Testis (tissue), 3 donors: Measurements from ENCODE around the gene TGOLN2. TPM values are rescaled to one million over a fixed set of nuclear protein-coding genes. Genes with fewer than 3 reads are reported as not detected.

Experiments used
- DNase-seq: peaks from one replicate; pipeline ENCODE4 v3.0.0-alpha.2; 2019
- H3K27ac ChIP-seq, 2 donors: fragments of 200-600 bp; sonication (generic); one replicate each; pipeline ENCODE4 v1.5.1; 2019
- H3K27me3 ChIP-seq: fragments of 200-600 bp; sonication (generic); one replicate; pipeline ENCODE4 v1.5.1; 2019
- H3K36me3 ChIP-seq: fragments of 200-600 bp; sonication (generic); one replicate; pipeline ENCODE4 v1.5.1; 2017; ENCODE audit warnings: low read depth; ENCODE audit errors: missing control alignments
- H3K4me1 ChIP-seq: fragments of 200-600 bp; sonication (generic); one replicate; pipeline ENCODE4 v1.5.1; 2019
- H3K4me3 ChIP-seq, 2 donors: fragments of 200-600 bp; sonication (generic); one replicate each; pipeline ENCODE4 v1.5.1; 2017 to 2019
- H3K9me3 ChIP-seq: fragments of 200-600 bp; sonication (generic); one replicate; pipeline ENCODE4 v1.5.1; 2017
- CTCF ChIP-seq, 3 experiments: fragments of 450-650 bp in 2 of 3; fragments of 200-600 bp in 1 of 3; sonication (generic) in 1 of 3; IDR thresholded peaks; one replicate each; pipeline ENCODE4 v1.5.1; 2016 to 2019; ENCODE audit warnings: antibody characterized with exemption in 3 of 3, mild to moderate bottlenecking in 2 of 3, moderate library complexity in 1 of 3
- POLR2A ChIP-seq: fragments of 450-650 bp; IDR thresholded peaks from one replicate; pipeline ENCODE4 v1.6.1; 2017; ENCODE audit warnings: antibody characterized with exemption, mild to moderate bottlenecking, moderate library complexity
- WGBS, 2 donors: methylation state at CpG; one replicate each; pipeline ENCODE4 v1.1.5; 2018; 5-methylcytosine and 5-hydroxymethylcytosine counted together
- intact Hi-C: fragments of 100-400 bp; cut with DNase I; formaldehyde crosslinking; loops from one replicate; pipeline ENCODE4 v1.15.1; 2023; ENCODE audit warnings: low total_unique reads
- polyA plus RNA-seq: library from polyadenylated mRNA; stranded (reverse); fragments of 350-450 nt; fragmentation: Illumina TruSeq; extraction: RNeasy Lipid Tissue Mini Kit (QIAGEN cat#74804); gene quantifications from one replicate; pipeline ENCODE4 v1.2.3, GENCODE V29; 2014; ENCODE audit warnings: low read depth, low replicate concordance; ENCODE audit not compliant: insufficient read depth
- total RNA-seq, 2 donors: library from RNA; depleted of rRNA; stranded (reverse); fragments of >200 nt; gene quantifications; one replicate each; pipeline ENCODE4 v1.2.3, GENCODE V29; 2016

The TGOLN2 gene
- total and polyA plus RNA-seq, 3 donors from 2014 or later: 80.6 to 143 (median 115) TPM

- TF ChIP-seq CTCF (IDR thresholded peaks at IDR 0.05) (no peak), POLR2A (no peak)
- intact Hi-C loops: no loop called here
- Histone ChIP-seq H3K27ac (no peak overlapping the region), H3K9me3 (no peaks in the 10 kb centered on the region), H3K27me3 (no peaks in the 10 kb centered on the region), H3K4me1 (peaks cover 21% of the 10 kb centered on the region), H3K4me3 (no peak overlapping the region), H3K36me3 (no peaks in the 10 kb centered on the region)
- no peak for DNase-seq
- 87% methylated on average over 6 of the region's 6 CpGs for WGBS, 2 donors
These were observed 19.6 kb downstream of the TGOLN2 start for GRCh38 chr2:85308201-85308600.

GRCh38 chr2:85307527-85307897, 20.3 kb downstream of the TGOLN2 start:
- Histone ChIP-seq H3K27ac (no peak overlapping the region), H3K4me1 (peaks cover 21% of the 10 kb centered on the region), H3K4me3 (no peak overlapping the region), H3K9me3 (no peaks in the 10 kb centered on the region), H3K36me3 (no peaks in the 10 kb centered on the region), H3K27me3 (no peaks in the 10 kb centered on the region)
- no peak for TF ChIP-seq POLR2A
- TF ChIP-seq CTCF (IDR thresholded peaks at IDR 0.05): no peak
- no peak for DNase-seq
- WGBS, 2 donors: 79 to 93% methylated on average over 9 of the region's 9 CpGs
- intact Hi-C loops: no loop called here

- TF ChIP-seq POLR2A (no peak), CTCF (IDR thresholded peaks at IDR 0.05) (no peak)
- Histone ChIP-seq H3K4me3 (no peak overlapping the region), H3K36me3 (no peaks in the 10 kb centered on the region), H3K9me3 (no peaks in the 10 kb centered on the region), H3K4me1 (peaks cover 6% of the 10 kb centered on the region), H3K27ac (no peak overlapping the region), H3K27me3 (no peaks in the 10 kb centered on the region)
- no peak for DNase-seq
- intact Hi-C loops: no loop called here
- WGBS, 2 donors: 68 to 82% methylated on average over 27 to 28 of the region's 28 CpGs
These were observed 23.8 kb downstream of the TGOLN2 start for GRCh38 chr2:85303780-85304531.

- H3K9me3 ChIP-seq: no peaks in the 10 kb centered on the region
- DNase-seq: no peak
- no peaks in the 10 kb centered on the region for H3K4me1 ChIP-seq
- H3K27me3 ChIP-seq: no peaks in the 10 kb centered on the region
- intact Hi-C loops: no loop called here
- no peaks in the 10 kb centered on the region for H3K36me3 ChIP-seq
- no peak overlapping the region for H3K4me3 ChIP-seq
- no peak overlapping the region for H3K27ac ChIP-seq
- no peak for TF ChIP-seq CTCF (IDR thresholded peaks at IDR 0.05)
- no peak for TF ChIP-seq POLR2A
- WGBS, 2 donors: 87 to 88% methylated on average over 6 of the region's 6 CpGs
These were observed 25.7 kb downstream of the TGOLN2 start for GRCh38 chr2:85302121-85302520.
